ENCODE results near the gene MYH9.
A peak's percentile ranks its signal among the peaks of the same experiment; 100 is the strongest.

The MYH9 gene

DNA sequence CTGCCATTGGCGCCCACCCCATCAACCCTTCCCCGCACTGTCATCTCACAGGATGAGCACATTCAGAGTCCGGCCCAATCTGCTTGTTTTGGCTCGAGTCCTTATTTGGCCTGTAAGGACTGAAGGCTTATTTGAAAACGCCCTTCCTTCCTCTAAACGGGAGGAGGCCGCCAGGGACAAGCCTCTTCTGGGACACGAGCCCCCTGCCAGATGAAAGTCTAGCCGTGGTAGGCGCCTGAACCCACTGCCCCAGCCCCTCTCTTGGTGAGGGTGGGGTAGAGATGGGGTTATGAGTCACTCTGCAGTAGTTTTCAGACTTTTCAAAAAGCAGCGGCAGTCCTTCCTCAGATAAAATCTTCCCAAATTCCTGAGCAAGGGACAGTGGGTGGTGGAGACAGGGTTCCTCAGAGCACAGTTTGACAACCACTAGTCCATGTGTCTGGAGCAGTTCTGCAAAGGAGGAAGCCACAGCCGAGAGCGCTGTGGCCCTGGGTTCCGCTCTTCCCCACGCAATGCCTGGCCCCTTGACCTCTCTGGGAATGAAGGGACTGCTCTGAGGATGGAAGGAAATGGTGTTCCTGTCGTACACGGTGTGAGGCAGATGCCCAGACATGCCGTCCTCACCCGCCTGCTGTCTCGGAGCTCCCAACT is 57.0 kb downstream of the MYH9 start:
- no peak for DNase-seq (ENCODE audit: low read depth)

DNA sequence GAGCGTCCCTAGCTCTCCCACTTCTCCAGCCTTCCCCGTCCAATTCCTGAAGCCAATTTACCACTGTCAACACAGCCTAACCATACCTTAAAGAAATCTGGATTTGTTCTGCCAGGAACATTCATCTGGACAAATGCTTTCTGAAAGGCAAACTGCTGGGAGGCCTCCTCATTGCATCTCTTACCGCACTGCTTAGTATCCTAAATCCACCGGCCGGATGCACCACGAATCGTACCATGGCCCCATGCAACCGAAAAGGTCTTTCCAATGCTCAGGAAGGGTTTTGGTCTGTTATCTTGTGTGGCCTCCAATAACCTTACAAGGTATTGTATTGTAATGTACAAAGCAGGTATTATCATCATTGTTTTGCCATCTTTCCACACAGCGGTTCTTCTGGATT is 57.6 kb downstream of the MYH9 start:
- no peak for DNase-seq (ENCODE audit: low read depth)

DNA sequence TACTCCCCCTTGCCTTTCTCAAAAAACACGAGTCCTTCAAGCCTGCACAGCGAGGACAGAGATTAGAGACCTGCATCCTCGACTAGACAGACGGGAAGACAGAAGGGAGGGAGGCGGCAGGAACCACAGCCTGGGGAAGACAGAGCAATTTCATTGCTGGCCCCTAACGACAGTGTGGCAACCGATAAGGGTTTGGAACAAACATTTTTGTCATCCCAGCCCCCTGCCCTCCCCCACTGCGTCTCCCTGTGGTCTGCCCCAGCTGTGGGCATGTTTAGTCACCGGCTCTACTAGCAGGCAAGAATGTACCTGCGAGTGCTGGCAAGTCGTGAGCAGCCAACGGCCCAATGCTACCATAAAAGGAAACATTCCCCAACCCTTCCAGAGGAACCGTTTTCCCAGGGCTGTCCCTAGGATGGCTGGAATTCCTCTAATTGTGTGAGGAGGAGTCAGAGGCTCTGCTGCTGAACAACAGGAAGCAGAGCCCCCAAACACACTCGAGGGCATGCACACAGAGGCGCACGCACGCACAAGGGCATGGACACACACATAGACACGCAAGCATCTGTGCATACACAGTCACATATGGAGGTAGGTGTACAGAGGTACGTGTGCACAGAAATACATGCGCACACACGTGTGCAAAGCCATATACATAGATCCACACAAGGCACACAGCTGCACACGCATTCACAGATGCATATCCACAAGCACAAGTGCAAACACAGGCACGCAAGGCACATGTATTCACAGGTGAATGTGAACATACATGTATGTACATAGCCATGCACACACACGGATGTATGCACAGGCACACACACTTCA is 58.3 kb downstream of the MYH9 start:
- DNase-seq (ENCODE audit: low read depth), result peak; percentile 54

DNA sequence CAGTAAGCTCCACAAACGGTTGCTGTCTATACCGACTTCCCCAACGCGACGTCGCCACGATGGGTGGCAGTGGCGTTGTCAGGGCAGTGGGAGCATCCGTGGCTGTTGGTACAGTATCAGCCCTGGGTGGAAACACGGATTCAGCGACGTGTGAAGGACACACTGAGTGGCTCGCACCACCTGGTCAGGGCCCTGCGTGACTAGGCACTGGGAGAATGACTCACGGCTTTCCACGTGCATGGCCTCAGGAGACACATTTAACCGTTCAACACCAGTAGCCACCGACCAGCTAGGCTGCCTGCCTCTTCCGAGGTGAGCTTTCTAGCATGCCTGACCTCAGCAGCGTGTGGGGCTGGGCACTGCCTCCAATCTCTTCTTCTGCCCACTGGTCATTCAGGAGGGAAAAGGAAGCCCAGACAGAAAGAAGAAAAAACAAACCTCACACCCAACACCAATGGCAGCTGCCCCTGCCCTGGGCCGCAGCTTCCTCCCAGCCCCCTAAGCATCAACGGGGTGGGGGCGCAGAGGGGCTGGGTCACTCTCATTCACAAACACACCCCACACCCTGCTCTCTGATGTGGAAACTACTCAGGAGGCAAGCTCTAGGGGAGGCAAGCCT is 59.0 kb downstream of the MYH9 start:
- DNase-seq (ENCODE audit: low read depth), result no peak

DNA sequence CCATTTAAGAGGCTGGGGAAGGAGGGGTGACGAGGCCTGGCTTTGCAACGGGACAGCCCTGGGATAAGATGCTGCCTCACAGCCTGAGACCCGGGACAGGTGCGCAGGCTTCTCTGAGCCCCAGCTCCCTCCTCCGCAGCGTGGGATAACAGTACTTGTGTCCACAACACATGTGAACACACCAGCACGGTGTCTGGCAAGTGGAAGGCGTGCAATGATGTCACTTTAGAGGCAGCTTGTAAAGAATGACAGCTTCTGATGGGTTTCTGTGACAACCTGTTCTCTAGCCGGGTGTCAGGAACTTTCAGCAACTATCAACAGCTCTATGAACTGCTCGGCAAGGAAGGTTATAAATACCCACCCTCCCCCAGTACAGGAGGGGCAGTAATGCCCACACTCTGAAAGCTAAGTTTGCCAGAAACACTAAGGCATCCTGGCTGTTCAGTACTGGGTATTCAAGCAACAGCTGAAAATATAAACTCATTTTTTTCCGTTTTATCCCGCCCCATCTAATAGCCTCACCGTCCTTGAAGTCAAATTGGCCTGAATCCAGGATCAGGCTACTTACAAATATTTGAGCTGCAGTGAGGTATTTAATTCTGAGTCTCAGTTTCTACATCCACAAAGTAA is 59.7 kb downstream of the MYH9 start:
- DNase-seq (ENCODE audit: low read depth), result no peak

DNA sequence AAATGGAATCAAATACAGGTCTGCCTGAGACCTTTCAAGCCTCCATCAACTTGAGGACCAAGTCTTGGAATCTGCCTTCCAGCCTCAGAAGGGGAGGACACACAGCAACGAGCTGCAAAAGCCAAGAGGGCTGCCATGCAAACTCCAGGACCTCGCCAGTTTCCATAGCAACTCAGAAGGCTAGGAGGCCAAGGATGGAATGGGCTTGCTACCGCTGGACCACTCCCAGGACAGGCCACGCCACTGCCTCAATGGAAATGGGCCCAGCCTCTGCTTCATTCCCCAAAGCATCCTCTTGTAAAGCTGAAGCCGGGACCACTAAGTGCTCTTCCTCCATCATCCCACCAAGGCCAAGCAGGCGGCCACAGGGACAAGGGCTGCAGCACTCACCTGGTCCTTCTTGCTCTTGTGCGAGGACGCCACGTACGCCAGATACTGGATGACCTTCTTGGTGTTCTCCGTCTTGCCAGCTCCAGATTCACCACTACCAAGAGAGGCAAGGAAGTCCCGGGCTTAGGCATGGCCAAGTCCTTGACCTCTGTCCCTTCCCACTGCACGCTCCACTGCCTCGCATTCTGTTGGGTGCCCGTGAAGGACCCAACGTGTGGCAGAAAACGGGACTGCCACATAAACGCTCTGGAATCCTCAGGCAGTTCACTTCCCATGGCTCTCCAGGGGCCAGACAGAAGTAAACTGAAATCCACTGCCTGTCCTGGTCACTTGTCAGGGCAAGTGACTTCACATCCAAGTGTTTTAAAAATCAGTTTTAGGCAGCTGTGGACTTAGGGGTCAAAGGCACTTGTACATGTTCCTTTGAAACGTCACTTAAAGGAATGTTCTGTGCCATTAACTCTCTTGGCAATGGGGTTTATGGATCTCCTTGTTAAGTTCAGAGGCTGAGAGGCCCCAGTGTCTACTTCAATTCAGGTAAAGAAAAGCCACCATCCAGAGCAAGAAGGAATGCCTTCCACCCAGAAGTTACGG is 61.3 kb downstream of the MYH9 start:
- no peak for DNase-seq (ENCODE audit: low read depth)

DNA sequence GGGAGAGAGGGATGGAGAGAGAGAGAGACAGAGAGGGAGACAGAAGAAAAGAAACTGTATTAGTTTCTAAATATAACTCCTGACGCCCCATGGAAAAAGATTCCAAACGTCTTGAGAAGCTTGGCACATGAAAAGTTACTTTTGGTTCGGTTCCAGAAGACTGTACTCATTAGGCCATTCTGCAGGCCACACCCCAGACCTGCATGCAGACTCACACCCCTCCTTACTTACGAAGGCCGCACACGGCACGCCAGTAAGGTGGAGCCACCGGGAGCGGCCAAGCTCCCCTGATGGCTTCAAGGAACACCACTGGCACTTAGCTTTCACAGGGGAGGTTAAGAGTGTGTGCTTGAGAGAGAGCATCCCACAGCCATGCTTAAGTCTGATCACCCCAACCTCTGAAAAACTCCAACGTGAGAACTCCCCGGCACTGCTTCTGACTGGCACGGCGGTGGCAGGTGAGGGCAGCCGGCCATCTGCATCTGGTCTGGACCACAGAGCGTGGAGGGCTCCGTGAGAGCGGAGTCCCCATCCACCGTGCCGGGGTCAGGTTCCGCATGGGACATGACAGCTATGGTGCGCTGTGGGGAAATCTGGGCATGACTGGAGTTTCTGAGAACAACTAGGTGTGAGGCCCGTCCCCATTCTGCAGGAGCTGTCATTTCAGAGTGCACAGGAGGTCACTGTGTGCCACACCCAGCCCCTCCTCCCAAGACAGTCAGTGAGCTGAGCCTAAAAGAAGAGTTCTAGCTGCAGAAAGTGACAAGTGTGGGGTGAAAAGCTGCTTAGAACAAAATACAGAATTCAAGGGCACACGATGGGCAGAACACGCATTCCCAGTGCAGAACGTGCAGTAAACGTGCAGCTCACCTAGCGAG is 62.4 kb downstream of the MYH9 start:
- DNase-seq (ENCODE audit: low read depth), result no peak

DNA sequence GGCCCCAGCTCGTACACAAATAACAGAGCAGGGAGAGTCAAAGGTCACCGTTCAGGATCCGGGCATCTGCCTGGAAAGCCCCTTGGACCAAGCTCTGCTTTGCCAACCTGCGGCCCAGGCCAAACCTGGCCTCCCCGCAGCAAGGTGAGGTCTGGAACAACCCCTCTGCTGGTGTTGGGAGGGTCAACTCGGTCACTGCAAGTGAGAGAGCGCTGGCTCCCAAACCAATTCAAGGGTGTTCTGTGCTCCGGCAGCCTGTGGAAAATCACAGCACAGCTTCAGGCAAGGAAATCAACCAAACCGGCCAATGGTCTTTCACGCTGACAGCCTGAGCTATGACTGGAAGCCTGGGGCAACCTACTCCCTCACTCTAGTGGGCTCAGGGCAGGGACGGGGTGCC is 63.4 kb downstream of the MYH9 start:
- DNase-seq (ENCODE audit: low read depth), result no peak

DNA sequence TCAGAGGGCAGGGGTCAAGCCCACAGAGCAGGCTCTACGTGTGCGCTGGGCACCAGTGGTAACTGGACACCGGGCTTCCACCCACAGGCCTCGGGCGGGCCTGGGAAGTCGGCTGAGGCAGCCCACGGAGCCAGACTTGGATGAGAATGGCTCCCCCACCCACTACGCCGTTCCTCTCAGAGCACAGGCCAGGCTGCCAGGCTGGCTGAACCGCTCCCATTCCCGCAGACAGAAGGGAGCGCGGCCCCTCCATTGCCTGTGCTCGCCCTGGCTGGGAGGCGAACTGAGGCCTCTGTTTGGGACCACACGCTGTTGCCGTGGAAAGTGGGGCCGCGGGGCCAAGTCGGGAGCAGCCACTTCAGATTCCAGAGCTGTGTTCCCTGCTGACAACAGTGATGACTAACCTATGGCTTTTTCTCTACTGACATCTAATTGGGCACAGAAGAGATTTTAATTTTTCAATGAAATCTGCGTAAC is 63.9 kb downstream of the MYH9 start:
- no peak for DNase-seq (ENCODE audit: low read depth)

DNA sequence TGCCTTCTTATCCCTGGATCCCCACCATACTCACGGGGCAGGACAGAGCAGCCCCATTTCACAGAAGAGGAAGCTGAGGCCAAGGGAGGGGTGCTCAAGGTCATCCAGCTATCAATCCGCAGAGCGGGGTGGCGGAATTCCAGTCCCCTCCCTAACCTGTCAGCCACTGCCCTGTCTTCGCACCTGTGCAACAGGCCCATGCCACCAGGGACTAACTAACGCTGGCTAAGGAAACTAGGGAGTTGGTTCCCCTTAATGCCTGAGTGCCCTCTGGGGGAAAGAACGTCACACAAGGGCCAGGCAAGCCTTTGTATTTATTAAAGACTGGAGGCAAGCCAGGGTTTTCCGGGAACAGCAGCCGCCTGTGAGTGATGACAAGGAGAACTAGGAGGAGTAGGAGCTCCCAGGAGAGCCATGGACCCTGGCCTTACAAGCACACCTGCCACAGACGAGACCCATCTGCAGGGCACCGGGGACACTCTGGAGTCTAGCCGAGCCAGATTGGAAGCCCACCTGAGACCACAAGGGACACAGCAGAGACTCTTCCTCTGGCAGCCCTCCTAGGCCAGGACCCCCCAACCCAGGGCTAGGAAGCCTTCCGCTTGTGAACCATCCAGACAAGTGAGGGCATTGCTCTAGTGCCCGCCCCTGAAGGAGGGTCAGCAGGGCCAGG is 64.4 kb downstream of the MYH9 start:
- DNase-seq (ENCODE audit: low read depth), result no peak

DNA sequence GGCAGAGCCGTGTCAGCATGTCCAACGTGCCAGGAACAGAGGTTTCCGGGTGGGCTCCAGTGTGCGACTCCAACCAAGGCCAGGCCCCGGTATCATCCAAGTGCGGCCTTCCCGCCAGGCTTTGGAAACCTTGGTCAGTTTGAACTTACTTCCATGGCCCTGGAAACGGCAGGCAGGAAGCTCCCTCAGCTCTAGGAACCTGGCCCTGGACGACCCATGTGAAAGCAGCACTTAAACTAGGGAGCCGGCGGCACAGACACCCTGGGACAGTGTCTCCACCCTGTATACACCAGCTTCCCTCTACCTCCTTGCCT is 65.2 kb downstream of the MYH9 start:
- DNase-seq (ENCODE audit: low read depth), result no peak

DNA sequence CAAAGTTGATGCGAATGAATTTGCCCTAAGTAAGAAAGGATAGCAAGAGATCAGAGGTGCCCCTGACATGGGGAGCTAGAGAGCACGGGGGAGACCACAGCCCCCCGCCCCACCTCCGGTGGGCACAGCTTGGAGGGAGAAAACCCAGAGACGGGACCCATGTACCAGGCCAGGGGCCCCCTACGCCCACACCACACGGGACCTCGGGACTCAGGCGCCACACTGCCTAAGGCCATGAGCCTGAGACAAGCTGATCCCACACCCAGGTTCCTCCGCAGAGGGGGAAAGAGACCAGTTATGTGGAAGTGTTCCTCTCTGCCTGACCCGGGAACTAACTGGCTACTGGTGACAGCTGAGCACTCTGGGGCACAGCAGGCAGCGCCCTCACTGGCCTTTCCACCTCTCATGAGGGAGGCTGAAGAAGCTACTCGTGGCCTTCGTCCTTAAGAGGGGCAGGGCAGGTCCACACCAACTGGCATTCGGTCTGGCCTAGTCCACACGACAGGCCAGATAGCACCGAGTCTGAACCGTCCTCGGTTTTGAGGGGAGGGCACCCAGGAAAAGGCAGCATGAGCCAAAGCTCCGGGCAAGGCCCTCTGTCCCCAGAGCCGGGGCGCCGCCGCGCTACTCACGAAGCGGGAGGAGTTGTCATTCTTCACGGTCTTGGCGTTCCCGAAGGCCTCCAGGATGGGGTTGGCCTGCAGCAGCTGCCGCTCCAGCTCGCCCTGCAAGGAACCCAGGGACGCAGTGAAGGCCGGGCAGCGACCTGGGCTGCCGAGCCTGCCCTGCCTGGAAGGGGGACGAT is 65.8 kb downstream of the MYH9 start:
- no peak for DNase-seq (ENCODE audit: low read depth)

DNA sequence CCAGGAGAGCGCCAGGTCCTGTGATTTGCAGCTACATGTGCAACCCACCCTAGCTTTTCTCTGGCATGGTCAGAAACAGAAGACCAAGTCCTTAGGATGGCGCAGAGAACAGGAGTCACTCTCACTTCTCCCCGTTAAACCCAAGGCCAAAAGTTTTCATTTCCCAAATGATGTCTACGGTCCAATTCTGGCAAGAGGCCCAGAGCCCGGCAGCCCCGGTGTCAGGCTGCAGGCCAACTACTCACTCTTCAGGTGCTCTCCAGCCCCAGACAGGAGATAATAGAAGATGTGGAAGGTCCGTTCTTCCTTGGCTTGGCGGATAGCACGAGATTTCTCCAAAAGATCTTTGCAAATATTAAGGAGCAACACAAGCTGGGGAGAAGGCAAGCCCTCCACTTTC is 67.2 kb downstream of the MYH9 start:
- no peak for DNase-seq (ENCODE audit: low read depth)

DNA sequence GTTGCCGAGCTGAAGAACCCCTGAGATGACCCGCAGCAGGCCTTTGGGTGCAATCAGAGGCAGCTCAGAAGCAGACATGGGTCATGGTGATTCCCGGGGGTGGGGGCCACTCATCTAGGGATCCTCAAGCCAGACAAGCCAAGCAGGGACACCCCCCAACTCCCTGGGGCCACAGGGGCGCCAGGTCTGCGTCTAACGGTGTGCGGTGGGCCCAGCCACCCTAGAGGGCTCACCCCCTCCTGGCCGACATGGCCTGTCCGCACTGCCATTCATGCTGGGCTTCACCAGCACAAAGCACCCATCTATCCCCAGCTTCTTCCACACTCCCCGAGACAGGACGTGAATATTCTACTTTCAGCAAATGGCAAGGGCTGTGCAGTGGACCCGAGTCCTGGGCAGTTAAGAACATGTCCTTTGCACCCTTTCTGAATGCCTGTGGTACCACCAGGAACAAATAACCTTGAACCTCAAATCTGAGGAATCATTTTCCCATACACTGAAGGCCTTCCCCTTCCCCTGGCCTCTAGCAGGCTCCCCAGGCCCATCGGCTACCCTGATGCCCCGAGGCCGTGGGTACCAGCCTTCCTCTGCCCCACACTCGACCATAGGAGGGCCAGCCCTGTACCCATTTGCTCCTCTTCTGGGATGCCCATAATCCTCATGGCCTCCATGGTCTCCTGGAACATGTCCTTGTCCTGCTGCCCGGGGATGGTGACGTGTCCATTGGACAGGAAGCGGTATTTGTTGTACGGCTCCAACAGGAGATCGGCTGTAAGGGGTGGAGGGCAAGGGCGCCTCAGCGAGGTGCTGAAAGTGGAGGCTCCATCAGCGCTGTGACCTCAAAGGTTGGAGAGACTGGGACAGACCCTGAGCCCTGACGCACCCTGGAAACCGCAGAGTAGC is 67.9 kb downstream of the MYH9 start:
- no peak for DNase-seq (ENCODE audit: low read depth)

DNA sequence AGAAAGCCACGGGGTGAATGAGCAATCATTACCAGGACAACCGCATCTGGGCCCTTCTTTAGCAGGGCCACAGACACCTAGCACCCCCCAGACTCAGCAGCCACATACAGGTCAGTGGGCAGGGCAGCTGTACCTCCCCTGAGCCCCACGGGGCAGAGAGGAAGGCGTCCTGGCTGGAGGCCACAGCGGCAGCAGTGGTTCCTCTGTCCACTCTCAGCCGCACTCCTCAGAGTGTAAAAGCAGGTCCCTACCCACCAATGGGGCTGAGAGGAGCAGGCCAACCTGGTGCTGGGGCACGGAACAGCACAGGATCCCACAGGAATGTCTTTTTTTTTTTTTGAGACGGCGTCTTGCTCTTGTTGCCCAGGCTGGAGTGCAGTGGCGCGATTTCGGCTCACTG is 69.3 kb downstream of the MYH9 start:
- no peak for DNase-seq (ENCODE audit: low read depth)

DNA sequence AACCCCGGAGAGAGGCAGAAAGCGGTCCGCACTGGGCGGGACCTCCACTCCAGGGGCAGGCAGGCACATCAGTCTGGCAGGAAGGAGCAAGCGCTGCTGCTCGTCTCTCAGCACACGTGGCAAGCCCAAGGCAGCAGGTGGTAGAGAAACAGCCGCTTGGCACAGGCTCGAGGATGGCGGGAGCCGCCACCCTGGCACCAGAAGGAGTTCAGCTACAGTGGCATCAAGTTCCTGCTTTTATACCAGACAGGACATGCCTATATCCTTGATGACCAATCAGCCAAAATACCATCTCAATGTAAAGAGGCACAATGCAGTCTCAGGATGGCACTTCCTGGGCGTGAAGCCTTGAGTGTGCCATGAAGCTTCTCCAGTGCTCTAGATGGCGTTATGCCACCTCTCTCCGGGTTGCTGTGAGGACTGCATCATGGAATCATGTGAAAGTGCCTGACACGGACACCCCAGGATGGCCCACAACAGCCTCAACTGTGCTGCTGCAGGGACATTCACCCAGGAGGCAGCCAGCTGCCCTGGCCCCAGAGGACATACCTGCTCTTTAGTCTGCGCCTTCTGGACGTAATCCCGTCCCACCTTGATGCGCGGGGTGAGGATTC is 70.0 kb downstream of the MYH9 start:
- no peak for DNase-seq (ENCODE audit: low read depth)

DNA sequence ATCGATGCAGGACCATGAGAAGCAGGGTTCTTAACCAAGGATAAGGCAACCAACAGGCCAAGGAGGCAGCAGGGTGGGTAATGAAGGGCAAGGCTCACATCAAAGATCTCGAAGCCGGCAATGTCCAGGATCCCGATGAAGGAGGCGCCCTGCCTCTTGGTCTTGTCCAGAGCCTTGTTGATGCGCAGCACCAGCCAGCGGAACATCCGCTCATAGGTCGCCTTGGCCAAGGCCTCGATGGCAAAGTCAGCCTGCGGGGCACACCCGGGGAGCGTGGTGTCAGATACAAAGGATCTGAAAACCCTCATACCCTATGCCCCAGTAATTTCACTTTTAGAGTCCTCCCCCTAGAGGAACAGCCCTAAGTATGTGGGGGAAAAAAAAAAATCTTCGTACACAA is 71.3 kb downstream of the MYH9 start:
- DNase-seq (ENCODE audit: low read depth), result no peak

DNA sequence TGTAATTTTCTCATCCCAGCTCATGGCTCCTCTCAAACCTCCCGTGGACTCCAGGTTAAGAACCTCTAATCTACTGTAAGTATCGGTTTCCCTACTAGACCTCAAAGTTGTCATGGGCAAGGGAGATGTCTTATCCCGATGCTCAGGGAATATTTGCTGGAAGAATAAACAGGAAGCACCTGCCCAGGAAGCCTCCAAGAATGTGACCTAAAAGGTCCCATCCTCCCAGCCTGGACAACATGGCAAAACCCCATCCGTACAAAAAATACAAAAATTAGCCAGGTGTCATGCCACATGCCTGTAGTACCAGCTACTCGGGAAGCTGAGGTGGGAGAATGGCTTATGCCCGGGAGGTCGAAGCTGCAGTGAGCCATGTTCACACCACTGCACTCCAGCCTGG is 72.4 kb downstream of the MYH9 start:
- no peak for DNase-seq (ENCODE audit: low read depth)
